Activated naive CD8-positive, alpha-beta T cell treated with anti-CD3 and anti-CD28 coated beads, Interleukin-2, amount 50 U/mL, for 24 hours (primary cell): ENCODE results near the gene PIGO.

ENCODE experiments used
- ATAC-seq: fragments of 150-1000 bp; cut with Tn5 transposase; one replicate; pipeline ENCODE4 v1.10.0; 2021
- DNase-seq: peaks from one replicate; pipeline ENCODE4 v3.0.0; 2021
- H3K27ac Mint-ChIP-seq: one replicate; pipeline ENCODE4 v1.8.0; 2021; ENCODE audit warnings: mild to moderate bottlenecking, mixed read lengths
- H3K27me3 Mint-ChIP-seq: one replicate; pipeline ENCODE4 v1.8.0; 2021; ENCODE audit warnings: mixed read lengths
- H3K36me3 Mint-ChIP-seq: one replicate; pipeline ENCODE4 v1.8.0; 2021; ENCODE audit warnings: low read depth, mixed read lengths
- H3K4me1 Mint-ChIP-seq: one replicate; pipeline ENCODE4 v1.8.0; 2021; ENCODE audit warnings: mixed read lengths
- H3K4me3 Mint-ChIP-seq: one replicate; pipeline ENCODE4 v1.8.0; 2021; ENCODE audit warnings: mild to moderate bottlenecking, moderate library complexity, mixed read lengths
- H3K9me3 Mint-ChIP-seq: one replicate; pipeline ENCODE4 v1.8.0; 2021; ENCODE audit warnings: mixed read lengths

Gene PIGO

DNA sequence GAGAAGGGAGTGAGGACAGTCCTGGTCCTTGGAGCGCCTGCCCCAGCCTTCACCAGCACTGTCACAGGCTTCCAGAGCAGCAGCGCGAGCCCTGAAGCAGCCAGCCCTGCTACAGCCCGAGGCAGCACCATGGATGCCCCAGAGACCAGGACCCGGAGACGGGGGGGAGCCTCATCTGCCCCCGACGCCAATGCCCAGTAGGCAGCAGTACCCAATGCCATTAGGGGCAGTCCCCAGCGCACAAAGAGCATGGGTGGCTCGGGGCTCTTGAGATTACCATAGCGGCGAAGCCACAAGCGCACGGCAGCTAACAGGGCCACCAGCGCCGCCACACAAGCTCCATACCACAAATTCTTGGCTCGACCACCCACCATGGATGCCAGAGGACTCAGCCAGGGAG lies 4.9 kb downstream of the PIGO start:
- Mint-ChIP-seq H3K9me3 (no peaks in the 10 kb centered on the region), H3K36me3 (peaks cover 27% of the 10 kb centered on the region), H3K27me3 (no peaks in the 10 kb centered on the region), H3K4me3 (no peak overlapping the region), H3K4me1 (peaks cover 18% of the 10 kb centered on the region), H3K27ac (no peak overlapping the region)
- no peak for DNase-seq
- no peak for ATAC-seq

DNA sequence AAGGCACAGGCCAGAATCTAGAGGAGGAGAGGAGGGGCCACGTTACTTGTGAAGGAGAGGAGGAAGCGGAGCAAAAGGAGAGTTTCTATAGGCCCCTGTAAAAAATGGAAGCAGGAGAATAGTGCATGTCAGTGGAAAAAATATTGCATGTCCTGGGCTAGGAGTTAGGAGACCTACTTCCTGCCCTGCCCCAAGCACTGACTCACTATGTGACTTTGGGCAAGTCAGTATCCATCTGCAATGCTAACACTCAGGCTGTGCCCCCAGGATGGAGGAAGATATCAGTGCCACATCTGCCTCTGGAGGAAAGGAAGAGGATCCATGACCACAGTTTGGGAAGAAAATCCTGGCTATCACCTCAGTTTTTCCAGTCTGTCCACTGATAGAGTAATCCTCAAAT lies 7.0 kb downstream of the PIGO start:
- Mint-ChIP-seq H3K9me3 (no peaks in the 10 kb centered on the region), H3K27ac (peak overlapping the region; percentile 47), H3K4me3 (no peak overlapping the region), H3K27me3 (no peaks in the 10 kb centered on the region), H3K4me1 (peaks cover 2% of the 10 kb centered on the region), H3K36me3 (peaks cover 30% of the 10 kb centered on the region)
- ATAC-seq = no peak
- no peak for DNase-seq

DNA sequence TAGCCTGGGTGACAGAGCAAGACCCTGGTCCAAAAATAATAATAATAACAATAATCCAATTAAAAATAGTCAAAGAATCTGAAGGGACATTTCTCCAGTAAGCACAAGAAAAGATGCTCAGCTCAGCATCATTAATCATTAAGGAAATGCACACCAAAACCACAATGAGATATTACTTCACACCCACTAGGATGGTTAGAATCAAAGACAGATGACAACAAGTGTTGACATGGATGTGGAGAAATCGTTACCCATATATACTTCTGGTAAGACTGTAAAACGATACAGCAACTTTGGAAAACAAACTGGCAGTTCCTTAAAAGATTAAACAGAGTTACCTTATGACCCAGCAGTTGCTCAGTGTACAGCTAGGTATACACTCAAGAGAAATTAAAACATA lies 11.3 kb downstream of the PIGO start:
- peaks cover 21% of the 10 kb centered on the region for H3K36me3 Mint-ChIP-seq
- ATAC-seq (no peak), DNase-seq (no peak)
- peaks cover 5% of the 10 kb centered on the region for H3K4me1 Mint-ChIP-seq
- H3K27ac Mint-ChIP-seq = peak overlapping the region; percentile 24
- no peaks in the 10 kb centered on the region for H3K27me3 Mint-ChIP-seq
- no peaks in the 10 kb centered on the region for H3K9me3 Mint-ChIP-seq
- H3K4me3 Mint-ChIP-seq = no peak overlapping the region

DNA sequence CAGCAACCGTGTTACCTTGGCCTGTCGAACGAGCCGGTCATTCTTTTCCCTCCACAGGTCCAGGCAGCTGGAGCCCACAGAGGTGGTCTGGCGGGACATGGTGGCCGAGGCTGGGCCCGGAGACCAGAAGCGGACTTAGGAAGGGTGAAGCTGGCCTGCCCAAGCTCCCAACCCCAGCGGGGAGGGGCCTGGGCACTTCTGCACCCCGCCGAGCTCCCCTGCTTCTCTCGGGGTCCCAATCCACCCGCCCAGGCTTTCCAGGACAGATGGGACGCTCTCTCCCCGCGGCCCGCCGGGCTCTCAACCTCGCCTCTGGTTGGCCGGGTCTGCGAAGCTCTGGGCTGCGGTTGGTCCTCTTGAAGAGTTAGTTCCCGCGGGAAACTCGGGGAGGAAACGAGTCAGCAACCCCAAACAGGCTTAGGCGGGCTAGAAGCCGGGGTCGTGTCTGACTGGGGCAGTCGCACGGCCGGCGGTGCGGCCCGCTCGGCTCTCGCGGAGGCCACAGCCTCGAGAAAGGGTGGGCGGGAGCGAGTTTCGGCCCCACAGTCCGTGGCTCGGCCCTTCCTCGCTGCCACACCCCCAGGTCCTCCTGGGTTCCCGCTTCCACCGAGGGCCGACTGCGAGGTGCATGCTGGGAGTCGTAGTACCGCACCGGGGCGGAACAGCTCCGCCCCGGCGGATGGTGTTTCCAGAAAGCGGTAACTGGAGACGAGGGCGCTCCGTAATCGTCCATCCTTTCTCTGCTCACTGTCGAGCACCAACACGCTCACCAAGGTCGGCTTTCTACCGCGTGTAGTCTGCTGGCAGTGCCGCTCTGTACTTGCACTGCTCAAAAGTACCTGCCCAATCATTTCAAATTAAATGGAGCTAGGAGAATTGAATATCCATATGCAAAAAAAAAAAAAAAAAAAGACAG lies 16.7 kb downstream of the PIGO start, which contains the start of gene FANCG:
FANCG (minus strand) TSS at position 517 of the 916 bp plus-strand sequence; CDS start at position 99, 418 bp downstream.
- H3K4me1 Mint-ChIP-seq = peaks cover 27% of the 10 kb centered on the region
- H3K27me3 Mint-ChIP-seq = no peaks in the 10 kb centered on the region
- peaks cover 21% of the 10 kb centered on the region for H3K36me3 Mint-ChIP-seq
- H3K9me3 Mint-ChIP-seq = no peaks in the 10 kb centered on the region
- H3K4me3 Mint-ChIP-seq = peak within 1 kb of the TSS; percentile 83
- DNase-seq = peak; percentile 85
- peak within 1 kb of the TSS; percentile 92 for H3K27ac Mint-ChIP-seq
- peak; percentile 92 for ATAC-seq

DNA sequence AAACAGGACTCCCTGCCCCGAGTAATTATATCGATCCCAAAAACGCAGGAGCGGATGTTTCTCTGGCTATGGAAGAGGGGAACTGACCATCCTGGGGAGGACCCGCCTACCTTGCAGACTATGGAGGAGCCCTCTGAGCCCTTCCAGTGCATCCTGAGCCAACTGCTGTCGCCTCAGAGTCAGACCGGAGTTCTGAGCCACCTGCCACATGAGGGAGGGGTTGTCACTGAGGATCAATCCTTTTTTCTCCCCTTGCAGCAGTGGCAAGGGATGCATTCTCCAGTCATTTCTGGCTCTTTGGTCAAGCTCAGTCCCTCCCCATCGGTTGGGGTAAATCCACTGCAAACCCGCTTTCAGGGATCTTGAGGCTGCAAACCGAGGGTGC lies 17.4 kb downstream of the PIGO start:
- no peak for ATAC-seq
- Mint-ChIP-seq H3K9me3 (no peaks in the 10 kb centered on the region), H3K27me3 (no peaks in the 10 kb centered on the region), H3K27ac (peak overlapping the region; percentile 92), H3K36me3 (peaks cover 26% of the 10 kb centered on the region), H3K4me3 (peak overlapping the region; percentile 83), H3K4me1 (peaks cover 27% of the 10 kb centered on the region)
- no peak for DNase-seq

DNA sequence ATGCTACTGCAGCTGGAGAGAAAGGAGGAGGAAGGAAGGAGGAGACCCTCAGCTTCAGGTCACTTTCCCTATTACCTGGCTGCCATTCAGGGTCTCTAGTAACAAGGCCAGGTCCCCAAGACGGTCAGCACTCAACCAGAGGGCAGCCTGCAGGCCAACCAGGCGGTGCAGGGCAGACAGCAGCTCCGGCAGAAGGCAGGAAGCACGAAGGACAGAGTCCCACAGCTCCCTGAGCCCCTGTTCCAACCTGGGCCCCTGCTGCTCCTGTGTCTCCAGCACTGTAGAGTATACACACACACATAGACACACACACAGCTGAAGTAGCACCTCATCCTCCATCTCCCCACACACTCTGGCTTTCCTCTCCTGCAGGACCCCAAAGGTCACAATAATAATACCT lies 18.3 kb downstream of the PIGO start:
- ATAC-seq (no peak), DNase-seq (no peak)
- Mint-ChIP-seq H3K4me1 (peaks cover 33% of the 10 kb centered on the region), H3K36me3 (peaks cover 32% of the 10 kb centered on the region), H3K9me3 (no peaks in the 10 kb centered on the region), H3K27ac (peak overlapping the region; percentile 92), H3K27me3 (no peaks in the 10 kb centered on the region), H3K4me3 (peak overlapping the region; percentile 83)

DNA sequence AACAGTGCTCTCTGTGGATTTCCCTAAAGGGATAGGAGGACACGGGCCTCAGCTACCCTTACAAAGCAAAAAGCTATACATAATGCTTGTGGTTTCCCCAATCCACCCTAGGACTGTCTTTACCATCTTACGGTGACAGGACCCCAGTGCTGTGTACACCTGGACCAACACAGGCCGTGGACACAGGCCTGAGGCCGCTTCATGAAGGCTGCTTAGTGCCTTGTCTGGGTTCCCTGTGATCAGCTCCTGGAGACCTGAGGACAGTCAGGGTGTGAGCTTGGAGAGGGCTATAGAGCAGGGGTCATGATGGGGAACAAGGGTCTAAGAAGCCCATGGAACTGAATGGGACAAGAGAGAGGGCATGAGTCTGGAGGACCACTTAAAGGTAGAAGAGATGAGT lies 19.5 kb downstream of the PIGO start:
- peaks cover 36% of the 10 kb centered on the region for H3K36me3 Mint-ChIP-seq
- ATAC-seq (no peak), DNase-seq (no peak)
- H3K9me3 Mint-ChIP-seq = no peaks in the 10 kb centered on the region
- H3K27me3 Mint-ChIP-seq = peaks cover 2% of the 10 kb centered on the region
- no peak overlapping the region for H3K27ac Mint-ChIP-seq
- no peak overlapping the region for H3K4me3 Mint-ChIP-seq
- H3K4me1 Mint-ChIP-seq = peaks cover 41% of the 10 kb centered on the region

DNA sequence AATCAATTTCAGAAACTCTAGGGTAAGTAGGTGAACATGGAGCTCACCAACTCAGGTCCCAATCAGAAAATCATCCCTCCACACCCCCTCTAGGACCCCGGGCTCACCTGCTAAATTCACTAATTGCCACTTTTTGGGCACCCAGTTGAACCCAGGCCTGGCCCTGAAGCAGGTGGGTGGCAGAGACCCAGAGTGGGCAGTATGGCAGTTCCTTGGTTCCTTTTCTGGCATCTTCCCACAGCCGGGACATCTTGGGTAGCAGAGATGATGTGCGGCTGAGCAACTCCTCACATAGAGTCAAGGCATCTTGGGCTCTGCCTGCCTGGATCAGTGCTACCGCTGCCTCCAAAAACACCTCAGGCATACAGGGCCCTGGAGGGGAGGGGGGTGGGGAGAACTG lies 21.0 kb downstream of the PIGO start:
- ATAC-seq = no peak
- Mint-ChIP-seq H3K4me3 (no peak overlapping the region), H3K36me3 (peaks cover 49% of the 10 kb centered on the region)

DNA sequence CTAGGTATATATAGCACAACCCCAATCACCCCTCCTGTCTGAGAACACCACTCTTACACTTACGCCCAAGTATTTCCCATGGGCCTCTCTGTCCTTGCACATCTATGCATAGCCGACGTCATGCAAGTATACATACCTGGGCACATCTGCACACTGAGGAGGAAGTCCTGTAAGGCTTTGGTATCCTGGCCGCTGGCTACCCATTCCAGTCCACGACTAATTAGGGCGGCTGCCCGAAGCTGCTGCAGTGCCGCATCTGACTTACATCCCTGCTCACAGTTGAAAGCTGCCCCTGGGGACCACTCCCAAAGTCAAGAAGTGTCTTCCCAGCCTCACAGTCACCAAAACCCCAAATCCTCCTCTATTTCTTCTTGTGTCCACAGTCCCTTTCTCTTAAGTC lies 21.6 kb downstream of the PIGO start:
- no peak for DNase-seq
- no peak overlapping the region for H3K4me3 Mint-ChIP-seq
- peaks cover 54% of the 10 kb centered on the region for H3K36me3 Mint-ChIP-seq

More for the DNA sequence above, 21.0 kb downstream of the PIGO start:
- Mint-ChIP-seq H3K27me3 (peaks cover 2% of the 10 kb centered on the region), H3K4me1 (peaks cover 48% of the 10 kb centered on the region), H3K27ac (no peak overlapping the region), H3K9me3 (no peaks in the 10 kb centered on the region)
- DNase-seq = no peak

DNA sequence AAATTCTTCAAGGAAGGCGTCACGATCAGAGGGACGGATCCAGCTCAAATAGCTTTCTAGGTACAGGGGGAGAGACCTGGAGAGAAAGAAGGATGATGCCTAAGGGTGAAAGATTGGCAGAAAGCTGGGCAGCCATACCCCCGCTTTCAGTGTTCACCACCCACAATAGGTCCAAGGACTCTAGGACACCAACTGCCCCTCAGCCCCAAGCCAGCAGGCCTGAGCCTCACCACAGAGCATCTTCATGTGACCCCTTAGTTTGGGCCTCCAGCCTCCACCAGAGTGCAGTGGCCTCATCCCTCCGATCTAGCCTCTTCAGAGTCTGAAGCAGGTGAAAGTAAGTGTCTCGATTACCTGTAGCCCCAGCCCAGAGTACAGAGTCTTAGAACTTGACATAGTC lies 22.2 kb downstream of the PIGO start:
- no peak overlapping the region for H3K4me3 Mint-ChIP-seq
- DNase-seq (no peak), ATAC-seq (no peak)
- H3K9me3 Mint-ChIP-seq = no peaks in the 10 kb centered on the region
- peaks cover 57% of the 10 kb centered on the region for H3K36me3 Mint-ChIP-seq
- H3K4me1 Mint-ChIP-seq = peaks cover 55% of the 10 kb centered on the region
- peaks cover 2% of the 10 kb centered on the region for H3K27me3 Mint-ChIP-seq
- H3K27ac Mint-ChIP-seq = no peak overlapping the region

More for the DNA sequence above, 21.6 kb downstream of the PIGO start:
- H3K27ac Mint-ChIP-seq = no peak overlapping the region
- H3K4me1 Mint-ChIP-seq = peaks cover 49% of the 10 kb centered on the region
- H3K27me3 Mint-ChIP-seq = peaks cover 2% of the 10 kb centered on the region
- no peaks in the 10 kb centered on the region for H3K9me3 Mint-ChIP-seq
- ATAC-seq = no peak

DNA sequence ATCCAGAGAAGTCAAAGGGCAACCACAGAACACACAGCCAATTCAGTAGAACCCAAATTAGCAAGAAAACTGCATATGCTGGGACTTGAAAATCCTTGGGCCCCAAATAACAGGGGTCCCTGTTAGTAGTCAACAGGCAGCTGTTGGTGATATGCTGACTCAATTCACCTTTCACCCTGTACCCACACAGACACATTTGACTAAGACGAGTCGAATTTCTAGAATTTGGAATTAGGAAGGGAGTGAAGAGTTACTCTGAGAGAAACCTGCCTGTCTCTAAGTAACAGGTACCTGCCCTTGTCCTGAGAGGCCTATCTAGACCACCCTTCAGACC lies 23.1 kb downstream of the PIGO start:
- DNase-seq = no peak
- Mint-ChIP-seq H3K36me3 (peaks cover 64% of the 10 kb centered on the region), H3K27ac (peak overlapping the region; percentile 90), H3K27me3 (peaks cover 2% of the 10 kb centered on the region), H3K9me3 (no peaks in the 10 kb centered on the region), H3K4me3 (peak overlapping the region; percentile 93), H3K4me1 (peaks cover 56% of the 10 kb centered on the region)
- ATAC-seq = no peak

DNA sequence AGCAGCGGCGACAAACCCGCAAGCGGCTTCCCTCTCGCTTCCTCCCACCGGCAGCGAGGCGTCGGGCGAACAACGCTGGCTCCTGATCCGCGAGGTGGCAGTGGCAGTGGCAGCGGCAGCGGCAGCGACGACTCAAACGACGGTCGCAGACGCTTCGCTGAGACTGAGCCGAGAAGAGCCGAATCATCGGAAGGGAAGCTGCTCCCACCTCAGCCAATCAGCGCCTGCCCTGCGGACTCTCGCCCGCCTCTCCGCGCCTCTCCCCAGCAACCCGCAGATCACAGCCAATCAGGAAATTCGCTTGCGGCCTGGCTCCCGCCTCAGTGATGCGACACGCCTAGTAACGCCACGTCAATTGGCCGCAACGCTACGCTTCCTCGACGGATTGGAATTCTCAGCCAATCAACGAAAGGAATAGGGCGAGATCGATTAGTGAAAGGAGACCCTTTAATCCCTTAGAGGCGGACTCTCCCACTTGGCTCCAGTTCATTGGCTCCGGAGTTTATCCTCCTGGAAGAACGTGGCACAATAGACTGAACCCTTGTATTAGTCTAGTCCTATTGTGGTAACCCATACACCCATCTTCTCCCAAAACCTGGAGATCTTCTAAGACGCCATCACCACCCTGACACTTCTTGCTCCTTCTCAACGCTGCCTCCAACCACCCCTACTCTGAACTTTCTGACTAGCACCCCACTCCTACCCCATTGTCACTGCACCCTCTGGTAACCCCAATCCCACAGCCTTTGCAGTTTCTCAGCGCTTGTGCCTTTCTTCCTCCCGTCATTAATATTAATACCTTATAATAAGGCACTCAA lies 23.7 kb downstream of the PIGO start, which contains the start of gene VCP:
VCP (minus strand) TSS at position 165 of the 818 bp plus-strand sequence. CDS start 272 bp downstream, outside the sequence.
- Mint-ChIP-seq H3K9me3 (no peaks in the 10 kb centered on the region), H3K27me3 (peaks cover 2% of the 10 kb centered on the region), H3K27ac (peak within 1 kb of the TSS; percentile 90), H3K4me3 (peak within 1 kb of the TSS; percentile 93), H3K36me3 (peaks cover 69% of the 10 kb centered on the region), H3K4me1 (peaks cover 56% of the 10 kb centered on the region)
- peak; percentile 85 for ATAC-seq
- peak; percentile 96 for DNase-seq

DNA sequence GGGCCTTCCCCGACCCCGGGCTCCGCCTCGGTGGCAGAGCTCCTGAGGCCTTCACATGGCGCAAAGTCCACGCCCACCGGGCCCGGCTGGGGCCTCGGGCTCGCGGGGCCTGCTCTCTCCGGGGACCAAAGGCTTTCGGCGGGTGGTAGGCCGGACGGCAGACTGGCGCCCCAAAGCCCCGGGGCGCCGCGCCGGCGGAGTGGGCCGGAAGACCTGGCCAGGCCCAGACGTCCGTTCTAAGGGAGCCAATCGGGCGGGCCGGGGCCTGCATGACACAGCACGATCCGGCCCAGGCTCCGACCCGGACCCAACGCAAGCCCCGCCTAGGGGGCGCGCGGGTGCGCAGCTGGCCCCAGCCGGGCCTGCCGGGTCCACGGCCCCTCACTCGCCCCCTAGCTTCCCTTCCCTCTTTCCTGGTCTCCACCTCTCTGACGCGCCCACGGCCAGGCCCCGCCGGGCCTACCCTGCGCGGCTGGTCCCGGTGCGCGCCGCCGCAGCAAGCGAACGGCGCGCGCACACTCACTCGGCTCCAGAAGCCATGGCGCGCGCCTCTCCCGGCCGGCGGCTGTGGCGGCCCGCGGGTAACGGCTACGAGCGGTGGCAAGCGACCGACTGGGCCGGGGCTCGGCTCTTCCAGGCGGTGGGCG lies 24.5 kb downstream of the PIGO start:
- peak; percentile 76 for DNase-seq
- Mint-ChIP-seq H3K27ac (peak overlapping the region; percentile 90), H3K4me3 (peak overlapping the region; percentile 93), H3K9me3 (no peaks in the 10 kb centered on the region), H3K27me3 (peaks cover 2% of the 10 kb centered on the region), H3K4me1 (peaks cover 58% of the 10 kb centered on the region), H3K36me3 (peaks cover 71% of the 10 kb centered on the region)
- peak; percentile 74 for ATAC-seq
